ENCODE data around the gene PLA2G6. TPM values are rescaled to one million over a fixed set of nuclear protein-coding genes. Genes with fewer than 3 reads are reported as not detected.

PLA2G6 gene
- polyA plus RNA-seq, 5 donors = 26.4 to 37.8 (median 32.2) TPM

DNA sequence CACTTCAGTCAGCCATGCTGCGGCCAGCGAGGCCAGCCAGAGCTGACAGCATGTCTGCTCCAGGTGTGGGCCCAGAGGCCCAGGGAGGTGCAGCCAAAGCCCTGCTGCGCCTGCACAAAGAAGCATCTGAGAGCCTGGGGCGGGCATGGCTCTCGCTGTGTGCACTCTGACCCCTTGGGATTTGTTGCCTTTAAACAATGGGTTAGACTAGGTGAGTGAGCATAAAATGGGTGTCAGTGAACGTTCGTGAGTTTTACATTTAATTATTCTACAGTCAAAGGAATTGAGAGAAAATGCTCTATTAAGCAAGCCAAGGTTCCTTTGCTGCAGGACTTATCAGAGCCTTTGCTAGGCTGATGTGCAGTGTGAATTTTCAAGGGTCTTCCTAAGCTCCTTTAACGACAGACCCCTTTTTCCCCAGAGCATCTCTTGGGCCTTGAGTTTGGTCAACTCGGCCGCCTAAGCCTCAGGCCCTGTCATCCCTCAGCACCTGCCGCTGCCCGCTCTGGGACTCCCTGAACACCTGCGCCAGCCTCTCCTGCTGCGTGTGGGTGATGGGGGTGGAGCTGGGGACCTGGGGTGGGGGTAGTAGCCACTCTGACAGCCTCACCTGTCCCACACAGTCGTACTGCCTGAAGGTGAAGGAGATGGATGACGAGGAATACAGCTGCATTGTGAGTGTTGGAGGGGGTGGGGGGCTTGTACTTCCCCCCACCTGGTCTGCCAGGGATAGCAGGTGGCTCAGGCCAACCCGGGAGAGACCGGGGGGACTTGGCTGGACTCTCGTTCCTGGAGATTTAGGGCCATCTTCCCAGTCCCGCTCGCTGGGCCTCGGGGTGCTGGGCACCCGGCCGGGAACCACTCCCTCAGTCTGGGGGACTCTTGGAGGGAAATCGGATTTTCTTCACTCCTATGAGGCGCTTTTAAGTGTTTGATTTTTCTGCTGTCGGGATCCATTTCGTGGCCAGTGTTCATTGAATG, 108.2 kb downstream of the PLA2G6 start:
- no peak for DNase-seq

DNA sequence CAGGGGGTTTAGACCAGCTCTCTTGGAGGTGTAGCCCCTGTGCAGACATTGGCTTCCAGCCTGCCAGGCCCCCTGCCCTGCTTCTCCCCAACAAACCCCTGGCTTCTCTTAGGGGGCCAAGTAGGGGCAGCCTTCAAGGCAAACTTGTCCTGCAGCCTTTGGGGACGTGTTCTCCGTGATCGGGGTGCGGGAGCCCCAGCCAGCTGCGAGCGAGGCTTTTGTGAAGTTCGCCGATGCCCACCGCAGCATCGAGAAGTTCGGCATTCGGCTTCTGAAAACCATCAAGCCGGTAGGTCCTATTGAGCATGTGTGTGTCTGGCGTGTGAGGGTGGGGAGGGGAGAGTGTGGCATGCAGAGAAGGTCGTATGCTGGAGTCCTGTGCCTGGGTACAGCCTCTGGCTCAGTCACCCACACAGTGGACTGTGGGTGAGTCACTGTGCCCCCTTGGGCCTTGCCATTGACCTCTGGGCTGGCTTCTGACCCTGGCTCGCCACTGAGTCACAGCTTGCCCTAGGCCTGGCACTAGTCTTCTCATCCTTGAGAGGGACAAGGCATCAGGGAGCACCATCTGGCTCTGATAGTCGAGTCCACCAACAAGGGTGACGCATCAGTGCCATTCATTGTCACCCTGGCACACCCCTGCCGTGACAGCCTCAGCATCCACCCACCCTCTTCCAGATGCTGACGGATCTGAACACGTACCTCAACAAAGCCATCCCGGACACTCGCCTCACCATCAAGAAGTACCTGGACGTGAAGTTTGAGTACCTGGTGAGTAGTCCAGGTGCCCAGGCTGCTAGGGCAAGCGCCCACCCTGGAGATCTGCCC, 109.1 kb downstream of the PLA2G6 start:
- DNase-seq = no peak

DNA sequence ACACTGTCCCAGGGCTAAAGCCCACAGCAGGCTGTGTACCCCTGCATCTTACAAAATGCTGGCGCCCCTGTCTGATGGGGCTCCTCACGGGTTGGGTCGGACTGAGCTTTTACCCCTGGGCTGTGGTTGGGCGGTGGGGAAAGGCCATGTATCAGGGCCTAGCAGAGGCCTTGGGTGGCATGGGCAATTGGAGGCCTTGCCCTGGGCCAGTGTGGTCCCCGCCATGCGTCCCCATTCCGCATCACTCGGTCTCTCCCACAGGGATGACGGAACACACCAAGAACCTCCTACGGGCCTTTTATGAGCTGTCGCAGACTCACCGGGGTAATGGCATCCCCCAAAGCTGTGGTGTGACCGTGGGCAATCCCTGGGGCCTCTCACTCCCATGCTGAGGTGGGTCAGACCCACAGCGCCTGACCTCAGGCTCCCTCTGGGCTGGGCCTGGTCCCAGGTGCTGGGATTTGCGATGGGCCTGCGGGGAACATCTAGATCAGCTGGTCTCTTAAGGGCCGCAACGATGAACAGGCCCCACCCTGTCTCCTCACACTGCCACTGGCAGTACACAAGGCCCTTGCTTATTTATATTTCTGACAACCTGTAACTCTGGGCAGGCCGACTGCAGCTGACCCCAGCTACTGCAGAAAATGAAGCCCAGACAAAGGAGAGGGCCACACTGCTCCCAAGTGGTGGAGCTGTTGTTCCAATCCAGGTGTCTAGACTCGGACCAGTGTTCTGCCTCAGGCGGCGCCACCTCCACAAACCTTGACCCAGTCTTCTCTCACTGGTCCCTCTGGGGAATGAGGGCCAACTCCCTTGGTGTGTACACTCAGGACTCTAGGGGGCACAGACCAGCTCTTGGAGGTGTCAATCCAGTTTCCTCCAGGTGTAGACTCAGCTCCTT, 110.0 kb downstream of the PLA2G6 start:
- DNase-seq = no peak

DNA sequence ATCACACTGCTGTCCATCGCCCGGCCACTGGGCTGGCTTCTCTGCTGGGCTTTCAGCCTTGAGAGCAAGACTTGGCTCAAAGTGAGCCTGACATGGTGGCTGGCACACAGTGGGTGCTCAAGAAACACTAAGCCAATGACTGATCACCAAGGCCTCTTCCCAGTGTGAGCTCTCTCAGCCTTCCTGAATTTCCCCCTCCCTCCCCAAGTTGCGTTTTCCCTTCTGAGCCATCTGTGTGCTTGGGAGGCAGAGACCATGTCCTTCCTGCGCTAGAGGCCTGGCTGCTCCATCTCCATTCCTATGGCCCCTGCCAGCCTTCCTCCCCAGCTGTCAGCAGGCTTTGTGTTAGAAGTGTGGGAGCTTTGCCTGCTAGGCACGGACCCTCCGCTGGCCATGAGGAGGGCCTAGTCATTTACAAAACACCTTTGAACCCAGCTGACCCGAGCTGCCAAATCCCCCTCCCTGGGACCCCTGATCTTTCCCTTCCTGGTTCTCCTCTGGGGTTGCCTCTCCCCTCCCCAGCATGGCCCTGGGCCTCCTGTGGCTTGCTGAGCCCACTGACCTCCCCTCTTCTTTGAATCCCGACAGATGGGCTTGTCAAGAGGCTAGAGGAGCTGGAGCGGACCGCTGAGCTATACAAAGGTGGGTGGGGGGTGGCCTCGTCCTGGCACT, 111.2 kb downstream of the PLA2G6 start:
- DNase-seq = no peak

DNA sequence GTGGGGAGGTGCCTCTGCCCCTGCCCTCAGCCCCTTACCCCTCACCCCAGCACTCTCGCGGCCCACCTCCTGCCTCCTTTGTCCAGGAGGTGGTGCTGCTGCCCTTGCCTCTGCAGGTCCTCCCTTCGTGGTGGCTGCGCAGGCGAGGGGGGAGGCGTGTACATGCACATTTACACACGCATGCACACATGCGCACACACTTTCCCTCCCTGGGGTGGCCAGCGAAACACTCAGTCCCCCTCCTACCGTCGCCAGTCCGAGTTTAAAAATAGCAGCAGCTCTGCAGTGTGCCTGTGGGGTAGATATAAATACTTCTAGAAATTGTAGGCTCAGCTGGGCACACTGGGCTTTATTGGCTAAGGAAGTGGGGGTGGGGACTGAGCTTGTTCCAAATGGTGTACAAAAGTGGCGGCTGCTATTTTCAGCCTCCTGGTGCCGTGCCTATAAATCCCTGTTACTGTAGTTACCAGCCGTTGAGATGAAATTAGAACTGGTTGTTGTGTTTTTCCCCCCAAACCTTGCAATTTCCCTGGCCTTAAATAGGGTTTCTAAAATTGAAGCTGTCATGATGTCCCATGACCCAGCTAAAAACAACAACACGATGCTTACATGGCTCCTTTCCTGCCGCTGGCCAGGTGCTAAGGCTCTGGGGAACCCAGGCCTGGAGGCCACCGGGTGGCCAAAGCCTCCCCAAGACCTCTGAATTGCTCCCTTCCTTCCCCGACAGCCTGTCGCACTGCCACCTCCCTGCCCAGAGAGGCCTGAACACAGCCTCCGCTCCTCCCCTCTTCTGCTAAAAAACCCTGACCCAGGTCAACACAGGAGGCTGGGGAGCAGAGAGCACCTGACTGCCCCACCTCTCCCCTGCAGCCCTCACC, 112.0 kb downstream of the PLA2G6 start:
- no peak for DNase-seq

DNA sequence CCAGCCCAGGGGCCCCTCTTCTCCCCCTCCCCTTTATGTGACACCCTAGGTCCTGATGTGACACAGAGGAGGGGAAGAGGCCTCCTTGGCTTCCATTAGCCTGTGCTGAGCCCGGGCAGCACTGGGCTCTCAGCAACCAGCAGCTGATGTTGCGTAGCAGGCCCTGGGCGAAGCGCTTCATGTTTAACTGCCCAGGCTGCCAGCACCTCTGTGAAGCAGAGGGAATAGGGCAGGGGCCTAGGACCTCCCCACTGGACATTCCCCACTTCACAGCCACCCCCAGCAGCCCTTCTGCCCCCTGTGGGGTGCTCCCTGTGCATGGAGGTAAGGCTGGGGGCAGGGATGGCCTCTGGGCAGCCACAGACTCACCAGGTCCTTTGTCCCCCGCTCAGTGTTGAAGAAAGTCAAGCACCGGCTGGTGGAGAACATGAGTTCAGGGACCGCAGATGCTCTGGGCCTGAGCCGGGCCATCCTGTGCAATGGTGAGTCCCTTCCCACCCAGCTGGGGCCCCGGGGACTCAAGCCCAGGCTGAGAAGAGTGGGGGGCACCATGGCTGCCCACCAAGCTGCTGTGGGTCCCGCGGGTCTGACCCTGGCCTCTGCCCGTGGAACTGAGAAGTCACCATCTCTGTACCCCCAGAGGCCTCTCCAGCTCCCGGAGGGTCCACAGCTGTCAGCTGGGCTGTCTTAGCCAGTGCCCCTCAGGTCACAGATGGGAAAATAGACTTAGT, 112.8 kb downstream of the PLA2G6 start:
- no peak for DNase-seq

DNA sequence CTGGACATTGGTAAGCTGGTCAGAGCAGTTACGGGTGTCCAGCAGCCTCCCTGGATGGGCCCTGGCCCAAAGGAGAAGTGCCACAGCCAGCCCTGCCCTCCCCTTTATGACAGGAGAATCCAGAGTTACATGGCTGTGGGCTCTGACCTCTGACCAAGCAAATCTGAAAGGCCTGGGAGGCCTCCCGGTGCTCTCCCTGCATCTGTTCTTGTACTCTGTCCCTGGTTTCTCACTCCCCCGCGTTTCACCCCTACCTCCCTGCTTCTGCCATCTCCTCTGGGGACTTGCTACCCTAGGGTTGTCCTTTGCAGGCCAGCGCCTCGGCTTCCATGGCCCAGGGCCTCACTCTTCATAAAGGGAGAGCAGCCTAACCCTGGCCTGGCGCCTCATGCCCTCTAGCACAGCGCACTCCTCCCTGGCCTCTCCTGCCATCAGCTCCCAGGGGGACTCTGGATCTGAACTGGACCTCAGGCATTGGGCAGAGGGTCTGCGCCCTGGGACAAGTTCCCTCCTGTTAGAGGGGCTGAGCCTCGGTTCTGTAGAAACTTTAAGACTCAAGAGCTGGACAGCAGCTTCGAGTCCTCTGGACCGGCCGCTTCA, 113.8 kb downstream of the PLA2G6 start:
- no peak for DNase-seq

DNA sequence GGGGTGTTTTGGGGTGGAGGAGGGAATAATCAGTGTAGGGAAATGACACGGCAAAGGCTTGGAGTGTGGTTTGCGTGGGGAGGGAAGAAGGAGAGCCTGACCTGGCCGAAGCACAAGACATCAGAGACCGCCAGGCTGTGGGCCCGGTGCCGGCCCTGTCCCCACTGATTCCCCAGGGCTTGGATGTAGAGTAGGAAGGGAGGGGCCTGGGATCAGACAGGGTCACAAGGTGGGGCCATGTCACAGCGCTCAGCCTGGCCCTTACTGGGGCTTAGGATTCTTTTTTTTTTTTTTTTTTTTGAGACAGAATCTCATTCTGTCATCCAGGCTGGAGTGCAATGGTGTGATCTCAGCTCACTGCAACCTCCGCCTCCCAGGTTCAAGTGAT, 114.6 kb downstream of the PLA2G6 start:
- no peak for DNase-seq

DNA sequence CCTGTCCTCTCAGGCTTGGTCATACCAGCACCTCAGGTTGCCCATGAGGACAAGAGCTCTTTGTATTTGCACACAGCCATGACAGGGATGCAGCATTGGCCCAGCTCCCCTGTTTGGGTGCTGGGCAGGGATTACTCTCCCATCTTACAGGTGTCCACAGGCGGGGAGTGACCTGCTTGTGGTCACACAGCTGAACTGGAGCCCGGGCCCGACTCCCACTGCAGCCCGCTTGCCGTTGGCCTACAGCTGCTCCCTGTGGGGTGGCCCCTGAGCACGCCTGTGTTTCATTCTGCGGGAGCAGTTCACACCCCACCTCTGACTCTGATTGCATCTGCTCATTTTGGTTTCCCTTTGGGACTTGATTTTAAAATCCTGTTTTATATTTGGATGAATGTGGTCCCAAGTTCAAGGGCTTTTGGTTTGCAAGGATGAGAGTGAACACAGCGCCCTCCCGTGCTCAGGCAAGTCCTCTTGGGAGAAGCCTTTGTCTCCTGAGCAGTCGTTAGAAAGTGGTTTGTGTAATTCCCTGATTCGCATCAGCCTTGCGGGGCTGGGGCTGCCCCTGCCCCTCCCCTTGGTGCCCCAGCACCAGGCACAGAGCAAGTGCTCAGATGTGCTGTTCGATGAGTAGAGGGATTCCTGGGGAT, 115.1 kb downstream of the PLA2G6 start:
- DNase-seq = no peak

DNA sequence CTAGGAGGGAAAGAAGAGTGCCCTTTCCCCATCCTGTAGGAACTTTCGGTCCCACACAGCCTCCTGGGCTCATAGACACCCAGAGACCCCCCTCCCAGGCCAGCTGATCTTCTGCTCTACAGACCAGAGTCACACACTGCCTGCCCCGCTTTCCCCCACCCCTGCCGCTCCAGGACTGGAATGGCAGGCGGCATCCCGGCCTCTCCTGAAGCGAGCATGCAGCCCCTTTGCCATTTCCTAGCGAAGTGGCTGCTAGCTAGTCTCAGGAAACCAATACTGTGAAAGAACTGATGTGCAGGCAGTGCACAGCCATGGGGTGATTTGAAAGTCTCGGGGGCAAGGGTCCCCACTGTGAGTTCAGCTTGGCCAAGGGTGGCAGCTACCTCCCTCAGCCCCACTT, 116.1 kb downstream of the PLA2G6 start:
- DNase-seq = no peak

DNA sequence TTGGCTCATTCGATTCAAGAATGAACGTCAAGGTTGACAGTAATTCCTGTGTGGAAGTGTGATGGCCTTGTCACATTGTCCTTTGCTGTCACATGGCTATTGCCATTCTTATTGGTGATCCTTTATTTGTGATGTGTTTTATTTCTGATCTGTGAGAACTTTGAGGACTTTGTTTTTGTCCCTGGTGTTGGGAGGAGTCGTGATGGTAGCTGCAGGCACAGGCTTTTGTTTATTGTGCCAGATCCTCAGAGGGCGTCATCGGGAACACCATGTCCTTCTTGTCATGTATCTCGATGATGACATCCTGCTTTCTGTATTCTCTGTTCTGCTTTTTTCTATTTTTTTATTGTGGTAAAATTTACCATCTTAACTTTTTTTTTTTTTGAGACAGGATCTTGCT, 118.8 kb downstream of the PLA2G6 start:
- no peak for DNase-seq

Other genes starting within 250 kb of the PLA2G6 start
- gene C22orf23, start 228.2 kb downstream of the PLA2G6 start, polyA plus RNA-seq (ENCODE audit: insufficient read depth in 1 of 5, insufficient read length in 5 of 5, low replicate concordance in 1 of 5) = 1 to 10 TPM; 3.9 to 6.8 (median 4.4) TPM
- gene POLR2F, start 228.1 kb downstream of the PLA2G6 start, polyA plus RNA-seq (ENCODE audit: insufficient read depth in 1 of 5, insufficient read length in 5 of 5, low replicate concordance in 1 of 5) = 10 to 100 TPM; 46.9 to 84.3 (median 53.9) TPM
- 1 to 10 TPM in 1 of 5 donors, under 1 TPM in 4; 0.48 to 1.2 (median 0.53) TPM for gene SOX10, start 197.3 kb downstream of the PLA2G6 start, polyA plus RNA-seq (ENCODE audit: insufficient read depth in 1 of 5, insufficient read length in 5 of 5, low replicate concordance in 1 of 5)
- gene PICK1, start 124.4 kb downstream of the PLA2G6 start, polyA plus RNA-seq (ENCODE audit: insufficient read depth in 1 of 5, insufficient read length in 5 of 5, low replicate concordance in 1 of 5) = 10 to 100 TPM; 21.1 to 31.6 (median 29.0) TPM
- 1 to 10 TPM in 3 of 5 donors, under 1 TPM in 2; 0.84 to 1.7 (median 1.2) TPM for gene SLC16A8, start 97.6 kb downstream of the PLA2G6 start, polyA plus RNA-seq (ENCODE audit: insufficient read depth in 1 of 5, insufficient read length in 5 of 5, low replicate concordance in 1 of 5)
- gene BAIAP2L2, start 71.1 kb downstream of the PLA2G6 start, polyA plus RNA-seq (ENCODE audit: insufficient read depth in 1 of 5, insufficient read length in 5 of 5, low replicate concordance in 1 of 5) = 1 to 10 TPM in 1 of 5 donors, under 1 TPM in 4; 0.50 to 1.4 (median 0.81) TPM
- 10 to 100 TPM in 1 of 5 donors, 1 to 10 TPM in 4; 5.3 to 11.8 (median 8.6) TPM for gene MAFF, start 20.2 kb upstream of the PLA2G6 start, polyA plus RNA-seq (ENCODE audit: insufficient read depth in 1 of 5, insufficient read length in 5 of 5, low replicate concordance in 1 of 5)
- 10 to 100 TPM; 32.6 to 47.1 (median 38.9) TPM for gene TMEM184B, start 91.2 kb upstream of the PLA2G6 start, polyA plus RNA-seq (ENCODE audit: insufficient read depth in 1 of 5, insufficient read length in 5 of 5, low replicate concordance in 1 of 5)
- gene CSNK1E, start 135.6 kb upstream of the PLA2G6 start, polyA plus RNA-seq (ENCODE audit: insufficient read depth in 1 of 5, insufficient read length in 5 of 5, low replicate concordance in 1 of 5) = 100 to 1,000 TPM; 148 to 201 (median 194) TPM